ENCODE results near the gene ACTR1A.

The ACTR1A gene

DNA sequence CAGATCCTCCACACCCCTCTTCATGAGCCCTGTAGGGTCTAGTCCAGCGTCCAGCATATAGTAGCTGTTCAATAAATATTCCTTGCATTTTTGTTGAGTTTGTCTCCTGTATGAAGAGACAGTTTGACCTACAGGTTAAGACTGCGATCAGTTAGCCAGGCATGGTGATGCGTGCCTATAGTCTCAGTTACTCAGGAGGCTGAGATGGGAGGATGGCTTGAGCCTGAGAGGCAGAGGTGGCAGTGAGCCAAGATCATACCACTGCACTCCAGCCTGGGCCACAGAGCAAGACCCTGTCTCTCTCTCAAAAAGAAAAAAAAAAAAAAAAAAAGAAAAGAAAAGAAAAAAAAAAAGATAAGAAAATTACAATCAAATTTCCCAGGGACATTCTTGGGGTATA is 65.0 kb downstream of the ACTR1A start:
- no peak for DNase-seq
- in situ Hi-C loops (cut with HindIII; ENCODE audit: low pct_ligation_motif_present, low pct_unique_long_range_greater_than_20kb, low sequenced_read_pairs): no loop called here

GRCh38 chr10:102436312-102436711 is 66.2 kb downstream of the ACTR1A start:
- in situ Hi-C loops (cut with HindIII; ENCODE audit: low pct_ligation_motif_present, low pct_unique_long_range_greater_than_20kb, low sequenced_read_pairs): no loop called here
- no peak for DNase-seq

DNA sequence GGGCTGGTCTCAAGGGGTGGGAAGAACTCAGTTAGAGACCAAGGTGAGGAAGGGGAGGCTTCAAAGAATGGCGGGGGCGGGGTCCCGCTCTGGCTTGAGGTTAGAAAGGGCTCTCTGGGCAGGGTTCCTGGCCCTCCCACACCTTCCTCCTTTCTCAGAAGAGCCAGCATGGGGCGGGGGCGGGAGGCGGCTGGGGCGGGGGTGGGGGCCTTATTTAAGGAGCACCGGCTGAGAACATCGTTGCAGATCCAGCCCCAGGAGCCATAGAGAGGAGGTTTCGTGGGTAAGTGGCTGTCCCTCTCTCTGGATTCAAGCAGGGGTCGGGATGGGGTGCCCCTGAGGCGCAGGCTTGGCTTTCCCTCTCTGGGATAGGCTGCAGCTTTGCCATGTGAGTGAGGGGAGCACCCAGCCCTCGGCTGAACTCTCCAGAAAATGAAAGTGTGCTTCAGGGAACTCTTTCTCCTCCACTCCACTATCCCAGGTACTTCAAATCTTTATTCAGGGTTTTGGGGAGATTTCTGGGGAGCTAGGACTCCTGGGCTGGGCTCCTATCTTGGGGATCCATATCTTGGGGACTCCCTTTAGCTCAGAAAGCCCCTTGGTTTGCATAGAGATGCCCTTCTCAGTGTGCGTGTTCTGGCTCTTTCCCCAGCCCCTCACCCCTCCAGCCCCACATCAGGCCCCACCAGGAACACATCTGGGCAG is 66.8 kb downstream of the ACTR1A start:
- no peak for DNase-seq
- in situ Hi-C loops (cut with HindIII; ENCODE audit: low pct_ligation_motif_present, low pct_unique_long_range_greater_than_20kb, low sequenced_read_pairs): no loop called here

DNA sequence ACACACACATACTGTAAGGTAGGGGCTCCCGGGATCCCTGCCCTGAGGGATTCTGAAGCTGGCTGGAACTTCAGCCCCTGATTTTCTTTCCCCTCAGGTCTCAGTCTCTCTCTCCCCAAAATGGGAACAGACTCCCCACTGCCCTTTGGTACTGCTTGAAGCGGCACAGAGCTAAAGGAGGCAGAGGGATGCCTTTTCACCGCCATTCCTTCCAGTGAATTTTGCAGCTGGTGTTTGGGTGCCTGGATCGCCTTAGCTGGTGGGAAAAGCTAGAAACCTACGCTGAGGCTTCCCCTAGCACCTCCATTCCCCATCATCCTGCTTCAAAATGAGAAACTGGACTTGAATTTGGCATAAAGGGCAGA is 67.4 kb downstream of the ACTR1A start:
- in situ Hi-C loops (cut with HindIII; ENCODE audit: low pct_ligation_motif_present, low pct_unique_long_range_greater_than_20kb, low sequenced_read_pairs): no loop called here
- DNase-seq: no peak

DNA sequence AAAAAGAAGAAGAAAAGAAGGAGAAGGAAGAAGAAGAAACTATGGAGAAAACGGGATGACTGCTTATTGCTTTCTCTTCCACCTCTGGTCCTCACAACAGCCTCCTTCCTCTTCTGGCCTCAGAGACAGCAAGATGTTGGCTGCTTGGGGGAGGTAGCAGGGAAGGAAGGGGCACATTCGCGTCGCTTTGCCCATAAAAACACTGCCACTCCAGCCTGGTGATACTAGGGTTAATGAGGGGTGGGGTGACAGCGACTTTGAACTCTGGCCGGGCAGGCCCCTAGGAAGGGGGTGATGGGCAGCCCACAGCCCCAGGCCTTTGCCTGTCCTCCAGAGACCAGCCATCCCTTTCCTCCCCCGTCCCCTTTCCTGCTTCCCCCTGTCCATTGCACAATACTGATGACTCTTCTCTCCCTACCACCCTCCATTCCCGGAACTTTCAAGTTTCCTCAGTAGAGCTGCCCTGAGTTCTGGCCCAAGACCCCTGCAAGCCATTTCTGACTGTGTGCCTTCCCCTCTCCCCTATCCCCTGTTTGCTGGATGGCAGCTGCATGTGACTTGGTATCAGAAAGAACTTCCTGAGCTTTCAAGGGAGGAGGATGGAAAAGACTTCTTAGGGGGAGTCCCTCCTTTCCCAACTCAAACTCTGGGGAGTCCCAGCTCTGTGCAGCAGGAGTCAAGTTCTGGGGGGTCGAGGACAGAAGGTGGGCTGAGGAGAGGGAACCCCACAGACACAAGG is 67.9 kb downstream of the ACTR1A start:
- in situ Hi-C loops (cut with HindIII; ENCODE audit: low pct_ligation_motif_present, low pct_unique_long_range_greater_than_20kb, low sequenced_read_pairs): no loop called here
- DNase-seq: no peak

- no peak for DNase-seq
- in situ Hi-C loops (cut with HindIII; ENCODE audit: low pct_ligation_motif_present, low pct_unique_long_range_greater_than_20kb, low sequenced_read_pairs): no loop called here
Measured at GRCh38 chr10:102433619-102434046, 68.9 kb downstream of the ACTR1A start.

GRCh38 chr10:102432162-102432950 is 70.2 kb downstream of the ACTR1A start, which contains the start of gene CUEDC2:
TSS of gene CUEDC2 (minus strand) at chr10:102432574. CDS start at chr10:102425188, 7,386 bp downstream.
- in situ Hi-C loops (cut with HindIII; ENCODE audit: low pct_ligation_motif_present, low pct_unique_long_range_greater_than_20kb, low sequenced_read_pairs): no loop called here
- peak; percentile 98 for DNase-seq

DNA sequence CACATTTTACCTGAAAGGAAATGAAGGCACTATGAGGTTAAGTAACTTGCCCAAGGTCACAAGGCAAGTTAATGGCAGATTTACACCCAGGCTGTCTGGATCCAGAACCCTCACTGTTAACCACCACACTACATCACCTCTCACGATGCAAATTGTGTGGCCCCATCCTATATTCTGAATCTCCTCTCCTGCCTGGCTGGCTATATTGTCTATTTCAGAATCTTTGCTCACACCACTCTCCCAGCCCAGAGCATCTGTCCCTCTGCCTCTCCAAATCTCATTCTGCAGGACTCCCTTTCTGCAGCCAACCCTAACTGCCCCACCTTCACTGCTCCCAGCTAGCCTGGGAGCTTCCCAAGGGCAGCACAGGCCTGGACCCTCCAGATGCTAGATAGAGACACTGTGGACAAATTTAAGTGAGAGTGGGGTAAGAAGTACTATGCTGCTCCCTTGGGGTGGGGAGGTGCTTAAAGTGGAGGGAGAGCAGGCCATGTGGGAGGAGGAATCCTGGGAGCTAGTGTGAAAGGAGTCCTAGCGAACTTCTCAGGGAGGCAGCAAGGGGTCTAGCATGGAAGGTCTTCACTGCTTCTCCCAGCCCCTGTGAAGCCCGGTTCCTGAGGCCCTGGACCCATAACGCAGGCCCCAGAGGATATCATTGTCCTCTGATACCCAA is 70.9 kb downstream of the ACTR1A start:
- DNase-seq: peak; percentile 37
- in situ Hi-C loops (cut with HindIII; ENCODE audit: low pct_ligation_motif_present, low pct_unique_long_range_greater_than_20kb, low sequenced_read_pairs): no loop called here

- DNase-seq: no peak
- in situ Hi-C loops (cut with HindIII; ENCODE audit: low pct_ligation_motif_present, low pct_unique_long_range_greater_than_20kb, low sequenced_read_pairs): no loop called here
Measured at GRCh38 chr10:102429468-102429867, 73.0 kb downstream of the ACTR1A start.

Measured in ACHN (cell line).